HUES48 (cell line): Measurements from ENCODE around the gene TMPRSS5.
A peak's percentile ranks its signal among the peaks of the same experiment; 100 is the strongest.
"Not testable (repeated sequence)": the region's sequence is repeated elsewhere in the genome, so short reads cannot be mapped to it uniquely, and the experiment has no call there.

Experiments
- H3K27ac ChIP-seq: one replicate; pipeline ENCODE4 v1.7.0; 2013; ENCODE audit warnings: low read depth, low read length, inconsistent platforms
- H3K27me3 ChIP-seq: 2 replicates; pipeline ENCODE4 v1.6.1; 2013; ENCODE audit warnings: mild to moderate bottlenecking, low read length; ENCODE audit not compliant: control insufficient read depth, insufficient read depth
- H3K36me3 ChIP-seq: 2 replicates; pipeline ENCODE4 v1.6.1; 2013; ENCODE audit warnings: low read length; ENCODE audit not compliant: control insufficient read depth, insufficient read depth
- H3K4me1 ChIP-seq: 2 replicates; pipeline ENCODE4 v1.6.1; 2013; ENCODE audit warnings: mild to moderate bottlenecking, low read length; ENCODE audit not compliant: control insufficient read depth, insufficient read depth
- H3K4me3 ChIP-seq: 2 replicates; pipeline ENCODE4 v1.5.1; 2013; ENCODE audit warnings: mild to moderate bottlenecking, low read depth, low read length
- H3K9ac ChIP-seq: 2 replicates; pipeline ENCODE4 v1.6.1; 2013; ENCODE audit warnings: mild to moderate bottlenecking, low read depth, low read length, moderate library complexity
- H3K9me3 ChIP-seq: 2 replicates; pipeline ENCODE4 v1.6.1; 2013; ENCODE audit warnings: low read length; ENCODE audit not compliant: control insufficient read depth, insufficient read depth

TMPRSS5 gene

GRCh38 chr11:113681282-113681681 is 24.8 kb downstream of the TMPRSS5 start:
- Histone ChIP-seq H3K4me3 (no peak overlapping the region), H3K36me3 (no peaks in the 10 kb centered on the region), H3K4me1 (no peaks in the 10 kb centered on the region), H3K27ac (no peak overlapping the region), H3K27me3 (no peaks in the 10 kb centered on the region), H3K9ac (no peak overlapping the region), H3K9me3 (no peaks in the 10 kb centered on the region)

DNA sequence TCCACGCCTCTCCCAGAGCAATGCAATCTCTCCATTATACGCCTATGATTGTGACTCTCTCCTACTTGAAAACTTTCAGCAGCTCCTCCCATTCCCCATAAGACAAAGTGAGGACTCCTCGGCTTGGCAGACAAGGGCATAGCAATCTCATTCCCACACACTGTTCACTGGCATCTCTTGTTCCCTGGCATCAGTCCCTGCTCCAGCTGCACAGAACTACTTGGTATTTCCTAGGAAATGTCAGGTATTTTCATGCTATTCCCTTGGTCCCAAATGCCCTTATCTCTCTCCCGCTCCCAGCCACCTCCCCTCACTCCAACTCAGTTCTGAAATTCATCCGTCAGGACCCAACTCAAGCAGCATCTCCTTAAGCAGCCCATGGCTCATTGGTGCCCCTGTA is 28.4 kb downstream of the TMPRSS5 start:
- peaks cover 14% of the 10 kb centered on the region for H3K4me1 ChIP-seq

DNA sequence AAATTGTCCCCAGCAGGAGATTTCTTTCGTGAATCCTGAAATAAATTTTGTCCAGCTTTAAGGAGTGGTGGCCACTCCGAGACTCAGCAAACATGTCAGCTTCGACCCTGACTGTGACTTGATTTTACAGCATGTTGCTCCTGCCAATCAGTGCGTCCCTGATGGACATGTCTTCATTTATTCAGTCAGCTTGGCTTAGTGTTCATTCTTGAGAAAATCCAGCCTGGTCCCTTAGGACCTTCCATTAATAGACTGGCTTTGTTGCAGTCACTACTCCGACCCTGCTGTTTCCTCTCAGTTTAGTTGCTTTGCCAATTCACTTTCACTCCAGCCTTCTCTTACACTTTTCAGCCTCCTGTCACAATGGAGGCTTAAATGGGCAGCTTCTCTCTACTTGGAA is 30.5 kb downstream of the TMPRSS5 start:
- Histone ChIP-seq H3K36me3 (no peaks in the 10 kb centered on the region), H3K9me3 (no peaks in the 10 kb centered on the region), H3K4me1 (peaks cover 14% of the 10 kb centered on the region), H3K4me3 (no peak overlapping the region), H3K27me3 (no peaks in the 10 kb centered on the region), H3K9ac (no peak overlapping the region), H3K27ac (no peak overlapping the region)

More for the DNA sequence above, 28.4 kb downstream of the TMPRSS5 start:
- H3K36me3 ChIP-seq = no peaks in the 10 kb centered on the region
- H3K27ac ChIP-seq = no peak overlapping the region
- no peak overlapping the region for H3K9ac ChIP-seq
- H3K4me3 ChIP-seq = no peak overlapping the region
- H3K9me3 ChIP-seq = no peaks in the 10 kb centered on the region
- no peaks in the 10 kb centered on the region for H3K27me3 ChIP-seq

DNA sequence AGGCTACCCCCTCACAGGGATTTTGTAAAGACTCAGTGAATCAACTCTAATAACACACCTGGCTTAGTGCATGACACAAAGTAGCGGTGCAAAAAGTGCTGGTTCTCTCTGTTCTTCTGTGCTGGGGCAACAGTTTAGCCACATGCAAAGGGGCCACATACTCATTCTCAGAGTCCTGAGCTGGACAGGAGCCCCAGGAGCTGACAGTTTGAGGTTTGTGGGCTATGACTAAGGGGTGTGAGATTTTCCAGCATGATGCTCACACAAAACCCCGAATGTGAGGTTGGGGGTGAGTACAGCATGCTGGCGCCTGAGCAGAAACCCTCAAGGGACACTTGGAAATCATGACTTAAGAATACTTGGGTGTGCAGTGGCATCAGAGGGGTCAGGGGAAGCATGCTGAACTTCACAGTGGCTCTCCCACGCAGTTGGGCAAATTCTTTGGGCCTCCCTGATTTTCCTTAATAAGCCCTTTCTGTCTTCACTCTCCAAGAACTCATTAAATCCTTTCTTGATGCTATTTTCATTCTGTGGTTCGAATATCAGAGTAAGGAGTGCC is 31.0 kb downstream of the TMPRSS5 start:
- H3K27me3 ChIP-seq = no peaks in the 10 kb centered on the region
- no peaks in the 10 kb centered on the region for H3K9me3 ChIP-seq
- H3K9ac ChIP-seq = no peak overlapping the region
- H3K36me3 ChIP-seq = no peaks in the 10 kb centered on the region
- no peak overlapping the region for H3K4me3 ChIP-seq
- no peak overlapping the region for H3K27ac ChIP-seq
- peaks cover 14% of the 10 kb centered on the region for H3K4me1 ChIP-seq

GRCh38 chr11:113674397-113674685 is 31.8 kb downstream of the TMPRSS5 start:
- no peak overlapping the region for H3K27ac ChIP-seq
- H3K36me3 ChIP-seq = no peaks in the 10 kb centered on the region
- H3K9me3 ChIP-seq = no peaks in the 10 kb centered on the region
- H3K9ac ChIP-seq = no peak overlapping the region
- H3K27me3 ChIP-seq = no peaks in the 10 kb centered on the region
- peaks cover 20% of the 10 kb centered on the region for H3K4me1 ChIP-seq
- H3K4me3 ChIP-seq = no peak overlapping the region

- Histone ChIP-seq H3K4me1 (peaks cover 26% of the 10 kb centered on the region), H3K9ac (no peak overlapping the region), H3K4me3 (no peak overlapping the region), H3K36me3 (no peaks in the 10 kb centered on the region), H3K27ac (peak overlapping the region; percentile 66), H3K9me3 (no peaks in the 10 kb centered on the region), H3K27me3 (no peaks in the 10 kb centered on the region)
Observed at GRCh38 chr11:113673550-113674396, 32.3 kb downstream of the TMPRSS5 start.

DNA sequence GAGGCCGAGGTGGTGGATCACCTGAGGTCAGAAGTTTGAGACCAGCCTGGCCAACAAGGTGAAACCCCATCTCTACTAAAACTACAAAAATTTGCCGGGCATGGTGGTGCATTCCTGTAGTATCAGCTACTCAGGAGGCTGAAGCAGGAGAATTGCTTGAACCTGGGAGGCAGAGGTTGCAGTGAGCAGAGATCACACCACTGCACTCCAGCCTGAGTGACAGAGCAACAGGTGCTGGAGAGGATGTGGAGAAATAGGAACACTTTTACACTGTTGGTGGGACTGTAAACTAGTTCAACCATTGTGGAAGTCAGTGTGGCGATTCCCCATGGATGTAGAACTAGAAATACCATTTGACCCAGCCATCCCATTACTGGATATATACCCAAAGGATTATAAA is 34.2 kb downstream of the TMPRSS5 start:
- not testable (repeated sequence) for H3K27ac ChIP-seq, H3K27me3 ChIP-seq, H3K9me3 ChIP-seq, H3K9ac ChIP-seq, H3K36me3 ChIP-seq, H3K4me3 ChIP-seq
- peaks cover 29% of the 10 kb centered on the region for H3K4me1 ChIP-seq

GRCh38 chr11:113670831-113671215 is 35.3 kb downstream of the TMPRSS5 start:
- no peak overlapping the region for H3K9ac ChIP-seq
- peaks cover 4% of the 10 kb centered on the region; the same call in 1 of the 2 replicates for H3K9me3 ChIP-seq
- no peak overlapping the region for H3K27ac ChIP-seq
- H3K4me3 ChIP-seq = no peak overlapping the region
- no peaks in the 10 kb centered on the region for H3K36me3 ChIP-seq
- H3K4me1 ChIP-seq = peaks cover 29% of the 10 kb centered on the region
- H3K27me3 ChIP-seq = no peaks in the 10 kb centered on the region

DNA sequence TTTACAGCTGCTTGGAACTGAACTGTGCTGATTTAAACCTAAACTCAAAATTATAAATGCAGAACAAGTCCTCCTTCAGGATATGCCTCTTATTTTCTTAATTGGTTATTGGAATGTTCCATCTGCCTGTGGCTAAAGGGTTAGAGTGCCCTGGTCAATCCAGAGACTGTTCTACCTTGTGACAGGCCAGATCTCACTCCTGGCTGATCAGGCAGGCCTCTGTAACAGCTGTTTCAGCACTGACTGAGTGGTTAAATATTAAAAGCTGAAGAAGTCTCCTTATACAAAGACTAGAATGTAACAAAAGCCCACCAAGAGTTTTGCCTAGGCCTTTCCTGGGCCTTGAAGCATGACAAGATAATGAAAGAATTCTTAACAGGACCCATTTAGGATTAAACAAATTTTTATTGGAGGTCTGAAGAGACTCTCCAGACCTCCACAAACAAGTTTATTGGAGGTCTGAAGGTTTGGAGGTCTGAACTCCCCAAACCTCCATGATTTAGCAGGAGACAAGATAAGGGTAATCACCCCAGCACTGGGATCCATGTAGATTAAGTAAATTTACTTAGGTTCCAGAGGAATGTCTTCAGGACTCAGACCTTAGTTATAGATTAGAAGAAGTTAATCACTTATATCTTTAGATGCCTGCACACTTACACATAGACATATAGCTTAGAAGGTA is 35.8 kb downstream of the TMPRSS5 start:
- peaks cover 4% of the 10 kb centered on the region; the same call in 1 of the 2 replicates for H3K9me3 ChIP-seq
- peaks cover 29% of the 10 kb centered on the region for H3K4me1 ChIP-seq
- peak overlapping the region; percentile 45 for H3K27ac ChIP-seq
- no peaks in the 10 kb centered on the region for H3K36me3 ChIP-seq
- no peaks in the 10 kb centered on the region for H3K27me3 ChIP-seq
- no peak overlapping the region for H3K9ac ChIP-seq
- H3K4me3 ChIP-seq = no peak overlapping the region

GRCh38 chr11:113668255-113668654 is 37.9 kb downstream of the TMPRSS5 start:
- Histone ChIP-seq H3K9ac (no peak overlapping the region), H3K27me3 (no peaks in the 10 kb centered on the region), H3K4me1 (peaks cover 17% of the 10 kb centered on the region), H3K4me3 (no peak overlapping the region), H3K27ac (peak overlapping the region; percentile 40), H3K9me3 (peaks cover 4% of the 10 kb centered on the region; the same call in 1 of the 2 replicates), H3K36me3 (no peaks in the 10 kb centered on the region)

DNA sequence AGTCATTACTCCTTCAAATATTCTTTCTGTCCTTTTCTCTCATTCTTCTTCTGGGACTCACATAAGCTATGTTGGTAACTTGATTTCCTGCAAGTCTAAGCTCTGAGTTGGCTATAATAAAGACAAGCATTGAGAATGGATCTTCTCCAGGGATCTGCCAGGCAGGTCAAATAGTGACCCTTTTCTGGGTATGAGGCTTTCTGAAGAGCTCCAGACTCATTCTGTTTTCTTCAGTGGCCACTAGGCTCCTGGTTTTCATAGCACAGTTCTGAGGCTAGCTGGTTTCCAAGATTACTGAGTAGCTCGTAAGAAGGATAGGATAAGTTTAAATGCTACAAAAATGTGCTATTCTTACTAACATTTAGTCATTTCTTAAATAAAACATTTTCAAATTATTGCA is 38.3 kb downstream of the TMPRSS5 start:
- Histone ChIP-seq H3K4me1 (peaks cover 15% of the 10 kb centered on the region), H3K9me3 (peaks cover 4% of the 10 kb centered on the region; the same call in 1 of the 2 replicates), H3K27me3 (no peaks in the 10 kb centered on the region), H3K4me3 (no peak overlapping the region), H3K36me3 (no peaks in the 10 kb centered on the region), H3K9ac (no peak overlapping the region), H3K27ac (peak overlapping the region; percentile 40)
